Spleen (tissue), 7 donors: ENCODE results near the gene ZNF425.

Experiments
- POLR2A ChIP-seq, 3 donors: fragments of 450-650 bp; IDR thresholded peaks; one replicate each; pipeline ENCODE4 v1.5.1; 2017; ENCODE audit warnings: antibody characterized with exemption in 3 of 3, mild to moderate bottlenecking in 1 of 3
- TF ChIP-seq, protein P1 (sequence below), 11 experiments: fragments of 200-600 bp in 7 of 11; fragments of 450-650 bp in 4 of 11; sonication (generic) in 4 of 11; IDR thresholded peaks in 8 of 11; conservative IDR thresholded peaks in 3 of 11; 1 replicate in 7 of 11; 2 replicates in 4 of 11; pipeline versions ENCODE4 v1.4.0 to v1.8.0; 2016 to 2021; ENCODE audit warnings: antibody characterized with exemption in 11 of 11, inconsistent platforms in 4 of 11, mild to moderate bottlenecking in 1 of 11
- donor health status: DM: no; HTN: no; CAD: no; lungs with moderate emphysema.
- donor health status: DM: no; HTN: no; CAD: no.
- donor health status: DM: no; HTN: no; CAD: no.

DNA sequence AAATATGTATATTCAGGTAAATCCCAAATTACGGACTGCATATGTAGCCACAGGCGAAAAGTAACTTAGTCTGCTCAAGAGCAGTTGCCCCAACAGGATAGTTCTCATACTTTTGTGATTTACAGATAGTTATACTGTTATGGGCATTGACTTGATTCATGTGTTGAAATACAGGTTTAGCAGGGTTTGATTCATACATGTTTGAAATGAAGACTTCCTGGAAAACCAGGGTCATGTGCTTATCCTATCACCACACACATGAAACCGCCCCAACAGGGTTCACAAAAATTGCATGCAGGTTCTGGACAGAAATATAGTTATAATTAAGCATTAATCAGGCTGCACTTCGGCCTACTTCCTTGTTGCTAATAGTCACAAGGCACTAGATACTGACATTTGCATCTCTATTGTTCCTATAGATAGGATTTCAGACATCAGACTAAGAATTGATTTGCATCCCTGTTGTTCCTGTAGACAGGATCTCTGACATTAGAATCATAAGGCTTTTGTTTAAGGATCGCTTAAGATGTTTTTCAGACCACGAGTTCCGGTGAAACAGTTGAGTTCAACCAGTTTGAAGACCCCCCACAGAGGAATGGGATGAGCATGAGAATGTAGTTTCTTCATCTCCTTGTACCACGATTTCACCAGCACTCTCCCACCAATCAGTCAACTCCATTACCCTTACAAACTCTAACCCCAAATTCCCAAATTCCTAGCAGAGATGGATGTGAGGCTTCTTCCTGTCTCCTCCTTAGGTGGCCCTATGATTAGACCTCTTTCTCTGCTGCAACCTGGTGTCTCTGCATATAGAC, 19.1 kb upstream of the ZNF425 start:
- TF ChIP-seq, protein P1, sequence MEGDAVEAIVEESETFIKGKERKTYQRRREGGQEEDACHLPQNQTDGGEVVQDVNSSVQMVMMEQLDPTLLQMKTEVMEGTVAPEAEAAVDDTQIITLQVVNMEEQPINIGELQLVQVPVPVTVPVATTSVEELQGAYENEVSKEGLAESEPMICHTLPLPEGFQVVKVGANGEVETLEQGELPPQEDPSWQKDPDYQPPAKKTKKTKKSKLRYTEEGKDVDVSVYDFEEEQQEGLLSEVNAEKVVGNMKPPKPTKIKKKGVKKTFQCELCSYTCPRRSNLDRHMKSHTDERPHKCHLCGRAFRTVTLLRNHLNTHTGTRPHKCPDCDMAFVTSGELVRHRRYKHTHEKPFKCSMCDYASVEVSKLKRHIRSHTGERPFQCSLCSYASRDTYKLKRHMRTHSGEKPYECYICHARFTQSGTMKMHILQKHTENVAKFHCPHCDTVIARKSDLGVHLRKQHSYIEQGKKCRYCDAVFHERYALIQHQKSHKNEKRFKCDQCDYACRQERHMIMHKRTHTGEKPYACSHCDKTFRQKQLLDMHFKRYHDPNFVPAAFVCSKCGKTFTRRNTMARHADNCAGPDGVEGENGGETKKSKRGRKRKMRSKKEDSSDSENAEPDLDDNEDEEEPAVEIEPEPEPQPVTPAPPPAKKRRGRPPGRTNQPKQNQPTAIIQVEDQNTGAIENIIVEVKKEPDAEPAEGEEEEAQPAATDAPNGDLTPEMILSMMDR (IDR thresholded peaks at IDR 0.05 in 8 of 11, conservative IDR thresholded peaks at IDR 0.05 in 3 of 11) = no peak
- no peak for TF ChIP-seq POLR2A (IDR thresholded peaks at IDR 0.05)
